ENCODE results near the gene COL16A1.

DNA sequence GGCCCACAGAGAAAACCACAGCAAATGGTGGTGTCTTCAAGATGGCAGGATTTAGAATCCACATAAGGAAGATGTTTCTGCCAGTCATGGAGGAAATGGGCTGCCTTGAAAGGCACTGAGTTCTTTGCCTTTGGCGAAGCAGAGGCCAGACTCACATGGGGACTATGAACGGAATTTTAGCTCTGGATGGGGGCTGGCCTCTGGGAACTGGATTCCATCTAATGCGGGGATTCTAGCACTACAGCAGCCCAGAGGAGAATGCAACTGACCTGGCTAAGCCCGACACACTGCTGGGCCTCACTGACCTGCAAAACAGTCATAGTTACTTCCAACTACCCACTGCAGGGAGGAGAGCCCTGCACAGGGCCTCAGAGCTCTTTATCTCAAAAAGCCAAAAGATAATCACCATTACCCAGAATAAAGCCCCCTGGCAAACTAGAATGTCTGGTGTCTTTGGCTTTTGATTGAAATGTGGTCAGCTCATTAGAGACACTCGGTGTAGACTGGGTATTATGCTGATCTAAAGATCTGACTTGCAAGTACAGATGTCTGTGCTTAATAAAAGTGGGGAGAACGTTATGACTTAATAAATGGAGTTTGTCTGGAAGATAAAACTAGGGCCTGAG is 74.8 kb downstream of the COL16A1 start:
- TF ChIP-seq POLR2A (IDR thresholded peaks at IDR 0.05) = no peak
- TF ChIP-seq, protein P1, sequence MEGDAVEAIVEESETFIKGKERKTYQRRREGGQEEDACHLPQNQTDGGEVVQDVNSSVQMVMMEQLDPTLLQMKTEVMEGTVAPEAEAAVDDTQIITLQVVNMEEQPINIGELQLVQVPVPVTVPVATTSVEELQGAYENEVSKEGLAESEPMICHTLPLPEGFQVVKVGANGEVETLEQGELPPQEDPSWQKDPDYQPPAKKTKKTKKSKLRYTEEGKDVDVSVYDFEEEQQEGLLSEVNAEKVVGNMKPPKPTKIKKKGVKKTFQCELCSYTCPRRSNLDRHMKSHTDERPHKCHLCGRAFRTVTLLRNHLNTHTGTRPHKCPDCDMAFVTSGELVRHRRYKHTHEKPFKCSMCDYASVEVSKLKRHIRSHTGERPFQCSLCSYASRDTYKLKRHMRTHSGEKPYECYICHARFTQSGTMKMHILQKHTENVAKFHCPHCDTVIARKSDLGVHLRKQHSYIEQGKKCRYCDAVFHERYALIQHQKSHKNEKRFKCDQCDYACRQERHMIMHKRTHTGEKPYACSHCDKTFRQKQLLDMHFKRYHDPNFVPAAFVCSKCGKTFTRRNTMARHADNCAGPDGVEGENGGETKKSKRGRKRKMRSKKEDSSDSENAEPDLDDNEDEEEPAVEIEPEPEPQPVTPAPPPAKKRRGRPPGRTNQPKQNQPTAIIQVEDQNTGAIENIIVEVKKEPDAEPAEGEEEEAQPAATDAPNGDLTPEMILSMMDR (IDR thresholded peaks at IDR 0.05 in 4 of 5, conservative IDR thresholded peaks at IDR 0.05 in 1 of 5) = no peak

Measured in gastrocnemius medialis (tissue), 4 donors.